ENCODE data around the gene CCDC178. TPM values are rescaled to one million over a fixed set of nuclear protein-coding genes. Genes with fewer than 3 reads are reported as not detected.
"Not testable (repeated sequence)": the region's sequence is repeated elsewhere in the genome, so short reads cannot be mapped to it uniquely, and the experiment has no call there.

Gene CCDC178
- total RNA-seq, 2 experiments from 2014 or later: not detected

GRCh38 chr18:33421225-33421624 lies 19.3 kb downstream of the CCDC178 start:
- DNase-seq: no peak
- peaks cover 10% of the 10 kb centered on the region for H3K9me3 Mint-ChIP-seq
- no peaks in the 10 kb centered on the region for H3K4me1 Mint-ChIP-seq
- H3K27me3 Mint-ChIP-seq: no peaks in the 10 kb centered on the region
- POLR2A ChIA-PET: no interaction called here
- CTCF ChIA-PET: no interaction called here
- H3K27ac Mint-ChIP-seq: no peak overlapping the region
- no peak overlapping the region for H3K4me3 Mint-ChIP-seq
- H3K36me3 Mint-ChIP-seq (ENCODE audit: low read depth): no peaks in the 10 kb centered on the region

- Mint-ChIP-seq H3K4me3 (no peak overlapping the region), H3K9me3 (peaks cover 6% of the 10 kb centered on the region), H3K27me3 (no peaks in the 10 kb centered on the region), H3K27ac (no peak overlapping the region), H3K36me3 (ENCODE audit: low read depth) (no peaks in the 10 kb centered on the region), H3K4me1 (no peaks in the 10 kb centered on the region)
- CTCF ChIA-PET: no interaction called here
- POLR2A ChIA-PET: no interaction called here
- DNase-seq: no peak
These were observed 36.2 kb downstream of the CCDC178 start for GRCh38 chr18:33404244-33404873.

- H3K4me3 Mint-ChIP-seq: not testable (repeated sequence)
These were observed 41.6 kb downstream of the CCDC178 start for GRCh38 chr18:33398939-33399338.

GRCh38 chr18:33375829-33376228 lies 64.7 kb downstream of the CCDC178 start:
- Mint-ChIP-seq H3K9me3 (peaks cover under 1% of the 10 kb centered on the region), H3K4me1 (no peaks in the 10 kb centered on the region), H3K36me3 (ENCODE audit: low read depth) (no peaks in the 10 kb centered on the region), H3K4me3 (no peak overlapping the region), H3K27me3 (no peaks in the 10 kb centered on the region), H3K27ac (no peak overlapping the region)
- ChIA-PET CTCF (no interaction called here), POLR2A (no interaction called here)
- no peak for DNase-seq

More at GRCh38 chr18:33398939-33399338, 41.6 kb downstream of the CCDC178 start:
- CTCF ChIA-PET; H3K9me3 Mint-ChIP-seq; H3K27me3 Mint-ChIP-seq; DNase-seq; H3K36me3 Mint-ChIP-seq (ENCODE audit: low read depth); H3K27ac Mint-ChIP-seq; H3K4me1 Mint-ChIP-seq; POLR2A ChIA-PET: not testable (repeated sequence)

GRCh38 chr18:33372442-33372841 lies 68.1 kb downstream of the CCDC178 start:
- Mint-ChIP-seq H3K4me1 (no peaks in the 10 kb centered on the region), H3K36me3 (ENCODE audit: low read depth) (no peaks in the 10 kb centered on the region), H3K27ac (no peak overlapping the region), H3K9me3 (peaks cover 2% of the 10 kb centered on the region), H3K4me3 (no peak overlapping the region), H3K27me3 (no peaks in the 10 kb centered on the region)
- ChIA-PET CTCF (no interaction called here), POLR2A (no interaction called here)
- no peak for DNase-seq

- Mint-ChIP-seq H3K4me1 (no peaks in the 10 kb centered on the region), H3K27ac (no peak overlapping the region), H3K9me3 (peaks cover 2% of the 10 kb centered on the region), H3K4me3 (no peak overlapping the region), H3K27me3 (no peaks in the 10 kb centered on the region), H3K36me3 (ENCODE audit: low read depth) (no peaks in the 10 kb centered on the region)
- ChIA-PET POLR2A (no interaction called here), CTCF (no interaction called here)
- DNase-seq: no peak
These were observed 70.6 kb downstream of the CCDC178 start for GRCh38 chr18:33369711-33370449.

GRCh38 chr18:33356735-33357134 lies 83.8 kb downstream of the CCDC178 start:
- Mint-ChIP-seq H3K27ac (no peak overlapping the region), H3K9me3 (peaks cover 10% of the 10 kb centered on the region), H3K36me3 (ENCODE audit: low read depth) (no peaks in the 10 kb centered on the region), H3K4me3 (no peak overlapping the region), H3K4me1 (no peaks in the 10 kb centered on the region), H3K27me3 (no peaks in the 10 kb centered on the region)
- no peak for DNase-seq
- ChIA-PET POLR2A (no interaction called here), CTCF (no interaction called here)

GRCh38 chr18:33355756-33356155 lies 84.8 kb downstream of the CCDC178 start:
- ChIA-PET CTCF (no interaction called here), POLR2A (no interaction called here)
- no peak overlapping the region for H3K27ac Mint-ChIP-seq
- no peak overlapping the region for H3K4me3 Mint-ChIP-seq
- no peak for DNase-seq
- H3K4me1 Mint-ChIP-seq: no peaks in the 10 kb centered on the region
- H3K9me3 Mint-ChIP-seq: peaks cover 10% of the 10 kb centered on the region
- no peaks in the 10 kb centered on the region for H3K36me3 Mint-ChIP-seq (ENCODE audit: low read depth)
- H3K27me3 Mint-ChIP-seq: no peaks in the 10 kb centered on the region

- peaks cover 10% of the 10 kb centered on the region for H3K9me3 Mint-ChIP-seq
- POLR2A ChIA-PET: no interaction called here
- H3K4me3 Mint-ChIP-seq: no peak overlapping the region
- no peaks in the 10 kb centered on the region for H3K36me3 Mint-ChIP-seq (ENCODE audit: low read depth)
- CTCF ChIA-PET: no interaction called here
- H3K27ac Mint-ChIP-seq: no peak overlapping the region
- no peaks in the 10 kb centered on the region for H3K4me1 Mint-ChIP-seq
- DNase-seq: no peak
- H3K27me3 Mint-ChIP-seq: no peaks in the 10 kb centered on the region
These were observed 85.3 kb downstream of the CCDC178 start for GRCh38 chr18:33355263-33355662.

- ChIA-PET POLR2A (no interaction called here), CTCF (no interaction called here)
- H3K27ac Mint-ChIP-seq: no peak overlapping the region
- no peak overlapping the region for H3K4me3 Mint-ChIP-seq
- H3K36me3 Mint-ChIP-seq (ENCODE audit: low read depth): no peaks in the 10 kb centered on the region
- H3K9me3 Mint-ChIP-seq: peaks cover 7% of the 10 kb centered on the region
- no peaks in the 10 kb centered on the region for H3K27me3 Mint-ChIP-seq
- no peak for DNase-seq
- H3K4me1 Mint-ChIP-seq: no peaks in the 10 kb centered on the region
These were observed 90.3 kb downstream of the CCDC178 start for GRCh38 chr18:33350256-33350655.

GRCh38 chr18:33339733-33340132 lies 100.8 kb downstream of the CCDC178 start:
- H3K36me3 Mint-ChIP-seq (ENCODE audit: low read depth); H3K4me1 Mint-ChIP-seq; H3K4me3 Mint-ChIP-seq; H3K27me3 Mint-ChIP-seq; CTCF ChIA-PET; DNase-seq; H3K27ac Mint-ChIP-seq; POLR2A ChIA-PET: not testable (repeated sequence)
- H3K9me3 Mint-ChIP-seq: peaks cover 15% of the 10 kb centered on the region

GRCh38 chr18:33334781-33335180 lies 105.7 kb downstream of the CCDC178 start:
- H3K36me3 Mint-ChIP-seq (ENCODE audit: low read depth): no peaks in the 10 kb centered on the region
- POLR2A ChIA-PET: no interaction called here
- no peaks in the 10 kb centered on the region for H3K4me1 Mint-ChIP-seq
- peaks cover 9% of the 10 kb centered on the region for H3K9me3 Mint-ChIP-seq
- no peak overlapping the region for H3K27ac Mint-ChIP-seq
- H3K4me3 Mint-ChIP-seq: no peak overlapping the region
- no peak for DNase-seq
- no peaks in the 10 kb centered on the region for H3K27me3 Mint-ChIP-seq
- CTCF ChIA-PET: no interaction called here

GRCh38 chr18:33330711-33331110 lies 109.8 kb downstream of the CCDC178 start:
- Mint-ChIP-seq H3K4me3 (no peak overlapping the region), H3K27ac (no peak overlapping the region), H3K27me3 (no peaks in the 10 kb centered on the region), H3K36me3 (ENCODE audit: low read depth) (no peaks in the 10 kb centered on the region), H3K4me1 (no peaks in the 10 kb centered on the region), H3K9me3 (no peaks in the 10 kb centered on the region)
- DNase-seq: no peak
- POLR2A ChIA-PET: no interaction called here
- CTCF ChIA-PET: no interaction called here

GRCh38 chr18:33326975-33327374 lies 113.5 kb downstream of the CCDC178 start:
- POLR2A ChIA-PET: no interaction called here
- Mint-ChIP-seq H3K27me3 (no peaks in the 10 kb centered on the region), H3K36me3 (ENCODE audit: low read depth) (no peaks in the 10 kb centered on the region), H3K9me3 (no peaks in the 10 kb centered on the region), H3K4me1 (no peaks in the 10 kb centered on the region), H3K4me3 (no peak overlapping the region), H3K27ac (no peak overlapping the region)
- no peak for DNase-seq
- CTCF ChIA-PET: no interaction called here
